ENCODE results near the gene ROBO1. TPM values are rescaled to one million over a fixed set of nuclear protein-coding genes. Genes with fewer than 3 reads are reported as not detected.
A peak's percentile ranks its signal among the peaks of the same experiment; 100 is the strongest.

Gene ROBO1
- total RNA-seq, 4 donors from 2014 or later, result 12.3 to 112 (median 27.1) TPM

DNA sequence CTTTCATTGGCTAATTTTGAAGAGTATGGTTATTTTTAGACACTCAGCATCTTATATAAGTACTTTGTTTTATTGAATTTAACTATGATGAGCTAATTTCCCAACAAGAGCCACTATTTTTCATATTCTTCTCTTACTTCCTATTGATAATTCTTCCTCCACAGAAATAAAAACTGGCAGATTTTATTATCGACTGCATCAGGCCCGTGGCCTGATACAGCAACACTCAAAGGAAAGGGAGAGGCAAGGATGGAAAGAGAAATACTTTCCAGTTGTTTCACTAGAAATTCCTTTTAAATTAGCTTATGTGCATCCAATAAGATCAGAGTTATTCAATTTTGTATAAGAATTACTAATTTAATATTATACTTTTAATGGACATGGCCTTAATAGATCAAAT lies 886.3 kb downstream of the ROBO1 start:
- H3K4me3 ChIP-seq, result no peak overlapping the region
- H3K9me3 ChIP-seq, result no peaks in the 10 kb centered on the region
- TF ChIP-seq, protein P1, sequence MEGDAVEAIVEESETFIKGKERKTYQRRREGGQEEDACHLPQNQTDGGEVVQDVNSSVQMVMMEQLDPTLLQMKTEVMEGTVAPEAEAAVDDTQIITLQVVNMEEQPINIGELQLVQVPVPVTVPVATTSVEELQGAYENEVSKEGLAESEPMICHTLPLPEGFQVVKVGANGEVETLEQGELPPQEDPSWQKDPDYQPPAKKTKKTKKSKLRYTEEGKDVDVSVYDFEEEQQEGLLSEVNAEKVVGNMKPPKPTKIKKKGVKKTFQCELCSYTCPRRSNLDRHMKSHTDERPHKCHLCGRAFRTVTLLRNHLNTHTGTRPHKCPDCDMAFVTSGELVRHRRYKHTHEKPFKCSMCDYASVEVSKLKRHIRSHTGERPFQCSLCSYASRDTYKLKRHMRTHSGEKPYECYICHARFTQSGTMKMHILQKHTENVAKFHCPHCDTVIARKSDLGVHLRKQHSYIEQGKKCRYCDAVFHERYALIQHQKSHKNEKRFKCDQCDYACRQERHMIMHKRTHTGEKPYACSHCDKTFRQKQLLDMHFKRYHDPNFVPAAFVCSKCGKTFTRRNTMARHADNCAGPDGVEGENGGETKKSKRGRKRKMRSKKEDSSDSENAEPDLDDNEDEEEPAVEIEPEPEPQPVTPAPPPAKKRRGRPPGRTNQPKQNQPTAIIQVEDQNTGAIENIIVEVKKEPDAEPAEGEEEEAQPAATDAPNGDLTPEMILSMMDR (IDR thresholded peaks at IDR 0.05), result no peak
- no peak for TF ChIP-seq POLR2A (IDR thresholded peaks at IDR 0.05)
- peak overlapping the region in 1 of 2 donors; percentile 10 for H3K27ac ChIP-seq
- DNase-seq, result no peak
- no peaks in the 10 kb centered on the region for H3K27me3 ChIP-seq
- H3K36me3 ChIP-seq, result no peaks in the 10 kb centered on the region
- intact Hi-C loops (cut with DNase I; ENCODE audit: low total_unique reads), result no loop called here
- no peaks in the 10 kb centered on the region for H3K4me1 ChIP-seq

DNA sequence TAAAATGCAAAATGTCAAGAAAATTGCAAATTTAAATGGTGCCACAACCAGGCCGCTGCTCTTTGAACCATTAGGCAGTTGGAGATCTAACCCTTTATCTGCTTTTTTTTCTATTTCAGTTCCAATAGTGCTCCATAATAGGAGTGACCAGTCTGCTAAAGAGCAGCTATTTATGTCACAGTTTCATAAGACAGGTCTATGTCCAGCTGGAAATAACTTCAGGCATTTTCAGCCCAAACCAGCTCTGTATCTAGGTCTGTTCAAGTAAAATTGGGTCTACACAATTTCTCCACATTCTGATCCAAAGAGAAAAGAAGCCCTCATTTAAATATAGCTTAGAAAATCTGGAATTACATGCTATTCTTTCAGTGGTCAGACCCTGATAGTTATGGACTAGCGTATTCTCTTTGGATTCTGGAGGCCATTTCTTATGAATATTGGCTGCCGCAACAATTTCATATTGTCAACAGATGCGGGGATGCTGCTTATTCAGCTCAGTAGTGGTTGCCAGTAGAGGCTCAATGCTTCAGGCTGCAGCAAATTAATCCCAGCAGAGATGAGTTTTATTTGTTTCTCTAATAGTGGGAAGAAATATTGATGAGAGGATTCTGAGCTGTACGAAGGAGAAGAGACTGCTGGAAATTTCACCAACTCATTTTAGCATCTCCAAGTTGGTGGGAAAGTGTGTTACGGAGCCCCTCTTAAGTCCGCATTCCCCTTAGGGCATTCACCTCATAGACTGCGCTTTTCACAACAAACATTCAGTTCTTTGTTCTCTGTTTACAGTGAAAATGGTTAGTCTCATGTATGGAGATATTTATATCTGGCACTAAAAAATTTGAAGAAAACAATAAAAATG lies 887.0 kb downstream of the ROBO1 start:
- Histone ChIP-seq H3K27me3 (no peaks in the 10 kb centered on the region), H3K4me3 (no peak overlapping the region), H3K27ac (peak overlapping the region in 1 of 2 donors; percentile 10), H3K4me1 (no peaks in the 10 kb centered on the region), H3K36me3 (no peaks in the 10 kb centered on the region), H3K9me3 (no peaks in the 10 kb centered on the region)
- no peak for TF ChIP-seq POLR2A (IDR thresholded peaks at IDR 0.05)
- TF ChIP-seq, protein P1 (IDR thresholded peaks at IDR 0.05), result no peak
- no peak for DNase-seq
- intact Hi-C loops (cut with DNase I; ENCODE audit: low total_unique reads), result no loop called here

GRCh38 chr3:78879295-78879860 lies 888.4 kb downstream of the ROBO1 start:
- no peaks in the 10 kb centered on the region for H3K27me3 ChIP-seq
- intact Hi-C loops (cut with DNase I; ENCODE audit: low total_unique reads), result no loop called here
- DNase-seq, result no peak
- no peaks in the 10 kb centered on the region for H3K9me3 ChIP-seq
- H3K27ac ChIP-seq, result no peak overlapping the region
- H3K4me1 ChIP-seq, result no peaks in the 10 kb centered on the region
- H3K4me3 ChIP-seq, result no peak overlapping the region
- TF ChIP-seq, protein P1 (IDR thresholded peaks at IDR 0.05), result no peak
- TF ChIP-seq POLR2A (IDR thresholded peaks at IDR 0.05), result no peak
- no peaks in the 10 kb centered on the region for H3K36me3 ChIP-seq

- intact Hi-C loops (cut with DNase I; ENCODE audit: low total_unique reads), result no loop called here
- Histone ChIP-seq H3K4me3 (no peak overlapping the region), H3K36me3 (no peaks in the 10 kb centered on the region), H3K4me1 (no peaks in the 10 kb centered on the region), H3K9me3 (no peaks in the 10 kb centered on the region), H3K27me3 (no peaks in the 10 kb centered on the region), H3K27ac (no peak overlapping the region)
- no peak for DNase-seq
- no peak for TF ChIP-seq POLR2A (IDR thresholded peaks at IDR 0.05)
- TF ChIP-seq, protein P1 (IDR thresholded peaks at IDR 0.05), result no peak
Measured at GRCh38 chr3:78878789-78879188, 889.0 kb downstream of the ROBO1 start.

GRCh38 chr3:78878011-78878410 lies 889.8 kb downstream of the ROBO1 start:
- Histone ChIP-seq H3K9me3 (no peaks in the 10 kb centered on the region), H3K4me1 (no peaks in the 10 kb centered on the region), H3K4me3 (no peak overlapping the region), H3K27ac (no peak overlapping the region), H3K36me3 (no peaks in the 10 kb centered on the region), H3K27me3 (no peaks in the 10 kb centered on the region)
- TF ChIP-seq, protein P1 (IDR thresholded peaks at IDR 0.05), result no peak
- TF ChIP-seq POLR2A (IDR thresholded peaks at IDR 0.05), result no peak
- no peak for DNase-seq
- intact Hi-C loops (cut with DNase I; ENCODE audit: low total_unique reads), result no loop called here
